Measurements from ENCODE around the gene LRRC8E.

- TF ChIP-seq CTCF (IDR thresholded peaks at IDR 0.05) = no peak
- no peak for TF ChIP-seq POLR2A (IDR thresholded peaks at IDR 0.05)
- TF ChIP-seq POLR2AphosphoS5 (IDR thresholded peaks at IDR 0.05) = no peak
Observed at GRCh38 chr19:7888826-7889217, 512 bp downstream of the LRRC8E start.
